HCT116 (cell line): ENCODE data around the gene FMN2. TPM values are rescaled to one million over a fixed set of nuclear protein-coding genes. Genes with fewer than 3 reads are reported as not detected.

ENCODE experiments used
- ATAC-seq: fragments of 200-7000 bp; cut with Tn5 transposase; 2 replicates; pipeline ENCODE4 v1.9.1; 2020; ENCODE audit warnings: mild to moderate bottlenecking, moderate library complexity
- BruUV-seq: library from RNA; stranded (reverse); fragments of 400-500 nt; replicated peaks from 2 replicates; lab custom pipeline; 2021; lab: Mats Ljungman, UMichigan
- CTCF ChIA-PET: fragments of 300-600 bp; sonication (Branson Sonifier 250); formaldehyde crosslinking; loops from one replicate; lab custom pipeline; 2021; ENCODE audit warnings: antibody characterized with exemption; lab: Charles Lee
- POLR2A ChIA-PET: fragments of 300-600, 350-600 bp; sonication (Branson Sonifier 250); formaldehyde crosslinking; loops from one replicate; lab custom pipeline; 2021; ENCODE audit warnings: antibody characterized with exemption; lab: Charles Lee
- RAD21 ChIA-PET, 2 experiments: fragments of 300-600 bp; sonication (Branson Sonifier 250); formaldehyde crosslinking; loops; one replicate each; lab custom pipeline; 2023; ENCODE audit warnings: low total read pairs in 2 of 2; ENCODE audit not compliant: uncharacterized antibody in 2 of 2, unreplicated experiment in 2 of 2, low non-redundant PET in 1 of 2; lab: Charles Lee
- DNase-seq: peaks from one replicate; pipeline ENCODE4 v3.0.0-alpha.2; 2010; ENCODE audit warnings: low read depth, low spot score
- H2AFZ ChIP-seq: fragments of 200-600 bp; shearing (Covaris generic), sonication (generic); 2 replicates; pipeline ENCODE4 v1.6.1; 2017; ENCODE audit warnings: low read depth, mixed run types, mixed read lengths, antibody characterized with exemption, low read length; ENCODE audit not compliant: poor library complexity, severe bottlenecking
- H3K27ac ChIP-seq: 2 replicates; pipeline ENCODE4 v1.5.1; 2012; ENCODE audit warnings: low read depth, low read length
- H3K27me3 ChIP-seq: fragments of 200-600 bp; sonication (generic); 2 replicates; pipeline ENCODE4 v1.6.1; 2016; ENCODE audit warnings: mixed run types, low read length, mixed read lengths; ENCODE audit not compliant: insufficient read depth
- H3K36me3 ChIP-seq, 2 experiments: fragments of 200-500 bp in 1 of 2; fragments of 200-600 bp in 1 of 2; sonication (Bioruptor generic) in 1 of 2; sonication (generic) in 1 of 2; 2 replicates each; pipeline versions ENCODE4 v1.5.1 to v1.6.1; 2014 to 2016; ENCODE audit warnings: low read length in 2 of 2, inconsistent platforms in 1 of 2, mixed read lengths in 1 of 2, mixed run types in 1 of 2; ENCODE audit not compliant: insufficient read depth in 2 of 2, control insufficient read depth in 1 of 2
- H3K4me1 ChIP-seq, 2 experiments: fragments of 200-600 bp in 1 of 2; sonication (generic) in 1 of 2; 2 replicates each; pipeline versions ENCODE4 v1.5.1 to v1.6.1; 2012 to 2017; ENCODE audit warnings: low read length in 2 of 2, inconsistent platforms in 1 of 2, mild to moderate bottlenecking in 1 of 2, mixed read lengths in 1 of 2, mixed run types in 1 of 2, moderate library complexity in 1 of 2; ENCODE audit not compliant: insufficient read depth in 2 of 2, control insufficient read depth in 1 of 2
- H3K4me2 ChIP-seq: fragments of 200-600 bp; sonication (generic); 2 replicates; pipeline ENCODE4 v1.6.1; 2017; ENCODE audit warnings: mixed run types, low read length, mixed read lengths
- H3K4me3 ChIP-seq, 2 experiments: fragments of 200-600 bp in 1 of 2; sonication (generic) in 1 of 2; replicated peaks in 1 of 2; 2 replicates each; pipeline ENCODE4 v1.5.1; 2011 to 2016; ENCODE audit warnings: low read length in 2 of 2, control low read depth in 1 of 2, low read depth in 1 of 2, mild to moderate bottlenecking in 1 of 2, mixed read lengths in 1 of 2, mixed run types in 1 of 2
- H3K79me2 ChIP-seq: fragments of 200-600 bp; sonication (generic); 2 replicates; pipeline ENCODE4 v1.6.1; 2017; ENCODE audit warnings: mild to moderate bottlenecking, mixed run types, low read length, moderate library complexity, mixed read lengths; ENCODE audit not compliant: insufficient read depth
- H3K9ac ChIP-seq: fragments of 200-600 bp; sonication (generic); 2 replicates; pipeline ENCODE4 v1.6.1; 2016; ENCODE audit warnings: low read length, mixed read lengths
- H3K9me2 ChIP-seq: fragments of 200-600 bp; sonication (generic), shearing (Covaris generic); 2 replicates; pipeline ENCODE4 v1.6.1; 2017; ENCODE audit warnings: mixed run types, mild to moderate bottlenecking, moderate library complexity; ENCODE audit not compliant: insufficient read depth
- H3K9me3 ChIP-seq, 2 experiments: fragments of 200-500 bp in 1 of 2; fragments of 200-600 bp in 1 of 2; sonication (Bioruptor generic) in 1 of 2; sonication (generic) in 1 of 2; 2 replicates each; pipeline ENCODE4 v1.6.1; 2014 to 2017; ENCODE audit warnings: low read length in 2 of 2, mixed read lengths in 2 of 2, inconsistent platforms in 1 of 2, low read depth in 1 of 2, mild to moderate bottlenecking in 1 of 2, mixed run types in 1 of 2, moderate library complexity in 1 of 2; ENCODE audit not compliant: control insufficient read depth in 1 of 2, insufficient read depth in 1 of 2
- H4K20me1 ChIP-seq: fragments of 200-600 bp; sonication (generic), shearing (Covaris generic); 2 replicates; pipeline ENCODE4 v1.6.1; 2017; ENCODE audit warnings: mixed run types, mild to moderate bottlenecking, moderate library complexity; ENCODE audit not compliant: insufficient read depth
- CBX3 ChIP-seq: IDR thresholded peaks from 2 replicates; pipeline ENCODE4 v1.6.1; 2012; ENCODE audit warnings: low read depth
- EGR1 ChIP-seq: IDR thresholded peaks from 2 replicates; pipeline ENCODE4 v1.6.1; 2012; ENCODE audit warnings: low read depth
- ELF1 ChIP-seq: IDR thresholded peaks from 2 replicates; pipeline ENCODE4 v1.6.1; 2012; ENCODE audit warnings: low read depth, borderline replicate concordance
- EZH2 ChIP-seq: fragments of 200-600 bp; sonication (generic); IDR thresholded peaks from 2 replicates; pipeline ENCODE4 v1.6.1; 2017; ENCODE audit warnings: antibody characterized with exemption, mixed run types
- FOSL1 ChIP-seq: IDR thresholded peaks from 2 replicates; pipeline ENCODE4 v1.6.1; 2012; ENCODE audit warnings: low read depth
- POLR2A ChIP-seq: IDR thresholded peaks from 2 replicates; pipeline ENCODE4 v1.7.0; 2011; ENCODE audit warnings: borderline replicate concordance; ENCODE audit not compliant: insufficient read depth, insufficient read length; ENCODE audit errors: extremely low read depth
- RAD21 ChIP-seq: IDR thresholded peaks from 2 replicates; pipeline ENCODE4 v1.6.1; 2012; ENCODE audit warnings: low read depth, mild to moderate bottlenecking
- SIN3A ChIP-seq: IDR thresholded peaks from 2 replicates; pipeline ENCODE4 v1.6.1; 2012; ENCODE audit warnings: low read depth
- SP1 ChIP-seq: IDR thresholded peaks from 2 replicates; pipeline ENCODE4 v1.6.1; 2012; ENCODE audit warnings: low read depth
- SRF ChIP-seq: IDR thresholded peaks from 2 replicates; pipeline ENCODE4 v1.6.1; 2012; ENCODE audit warnings: low read depth
- YY1 ChIP-seq: IDR thresholded peaks from 2 replicates; pipeline ENCODE4 v1.6.1; 2011; ENCODE audit warnings: low read length, low read depth, moderate library complexity, mild to moderate bottlenecking; ENCODE audit not compliant: insufficient replicate concordance; ENCODE audit errors: extremely low read depth
- intact Hi-C: fragments of 100-400 bp; cut with micrococcal nuclease; formaldehyde crosslinking; loops from 2 replicates; pipeline ENCODE4 v1.10.0; 2022
- total RNA-seq: library from RNA; stranded (reverse); gene quantifications from one replicate; pipeline ENCODE4 v1.2.1, GENCODE V29; 2021; ENCODE audit not compliant: unreplicated experiment
- TF ChIP-seq, protein P1 (sequence below): IDR thresholded peaks from 2 replicates; pipeline ENCODE4 v1.6.1; 2012
- TF ChIP-seq, protein P2 (sequence below), 3 experiments: fragments of 200-600 bp in 1 of 3; sonication (generic) in 1 of 3; IDR thresholded peaks in 2 of 3; conservative IDR thresholded peaks in 1 of 3; 2 replicates each; pipeline ENCODE4 v1.5.1; 2012 to 2017; ENCODE audit warnings: low read depth in 2 of 3, low read length in 2 of 3, antibody characterized with exemption in 1 of 3, borderline replicate concordance in 1 of 3, control low read depth in 1 of 3, mild to moderate bottlenecking in 1 of 3, mixed read lengths in 1 of 3, mixed run types in 1 of 3, moderate library complexity in 1 of 3; ENCODE audit not compliant: insufficient read depth in 1 of 3
- TF ChIP-seq, protein P3 (sequence below): IDR thresholded peaks from 2 replicates; pipeline ENCODE4 v1.6.1; 2012
- TF ChIP-seq, protein P4 (sequence below): IDR thresholded peaks from 2 replicates; pipeline ENCODE4 v1.6.1; 2012; ENCODE audit warnings: low read depth

FMN2 gene
- total RNA-seq, 1 experiment from 2014 or later: not detected

DNA sequence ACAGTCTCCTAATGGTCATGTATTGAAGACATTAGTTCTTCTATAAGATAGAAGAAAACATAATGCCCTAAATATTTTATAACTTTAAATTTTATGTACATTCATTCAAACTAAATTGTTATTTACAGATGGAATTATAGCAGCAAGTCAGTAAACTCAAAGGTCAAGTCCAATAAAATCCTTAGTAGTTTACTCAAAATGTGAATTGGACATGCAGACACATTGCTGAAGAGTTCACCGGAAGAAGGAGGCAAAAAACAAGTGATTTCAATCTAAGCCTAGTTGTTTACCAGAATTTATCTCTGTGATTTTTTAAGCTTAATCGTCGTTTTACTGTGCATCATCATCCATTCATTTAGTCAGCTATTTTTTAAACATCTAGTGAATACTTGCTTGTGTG, 370.6 kb downstream of the FMN2 start:
- H3K79me2 ChIP-seq: no peaks in the 10 kb centered on the region
- no peaks in the 10 kb centered on the region for H3K4me1 ChIP-seq
- H3K4me3 ChIP-seq: no peak overlapping the region
- H3K27ac ChIP-seq: no peak overlapping the region
- H3K9ac ChIP-seq: no peak overlapping the region
- DNase-seq (no peak), ATAC-seq (no peak)
- no peaks in the 10 kb centered on the region for H3K36me3 ChIP-seq
- H4K20me1 ChIP-seq: no peaks in the 10 kb centered on the region
- H3K27me3 ChIP-seq: no peaks in the 10 kb centered on the region
- H3K4me2 ChIP-seq: no peak overlapping the region
- ChIA-PET CTCF (no interaction called here), RAD21 (no interaction called here), POLR2A (no interaction called here)
- peaks cover 0 to 10% of the 10 kb centered on the region in 2 experiments; a peak in 2 of 4 replicates for H3K9me3 ChIP-seq
- intact Hi-C loops: no loop called here
- no peaks in the 10 kb centered on the region for H3K9me2 ChIP-seq
- TF ChIP-seq POLR2A (no peak), FOSL1 (no peak), YY1 (no peak), SIN3A (no peak)
- TF ChIP-seq, protein P1, sequence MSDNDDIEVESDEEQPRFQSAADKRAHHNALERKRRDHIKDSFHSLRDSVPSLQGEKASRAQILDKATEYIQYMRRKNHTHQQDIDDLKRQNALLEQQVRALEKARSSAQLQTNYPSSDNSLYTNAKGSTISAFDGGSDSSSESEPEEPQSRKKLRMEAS: no peak
- no TSS peak for BruUV-seq
- H2AFZ ChIP-seq: no peak overlapping the region

DNA sequence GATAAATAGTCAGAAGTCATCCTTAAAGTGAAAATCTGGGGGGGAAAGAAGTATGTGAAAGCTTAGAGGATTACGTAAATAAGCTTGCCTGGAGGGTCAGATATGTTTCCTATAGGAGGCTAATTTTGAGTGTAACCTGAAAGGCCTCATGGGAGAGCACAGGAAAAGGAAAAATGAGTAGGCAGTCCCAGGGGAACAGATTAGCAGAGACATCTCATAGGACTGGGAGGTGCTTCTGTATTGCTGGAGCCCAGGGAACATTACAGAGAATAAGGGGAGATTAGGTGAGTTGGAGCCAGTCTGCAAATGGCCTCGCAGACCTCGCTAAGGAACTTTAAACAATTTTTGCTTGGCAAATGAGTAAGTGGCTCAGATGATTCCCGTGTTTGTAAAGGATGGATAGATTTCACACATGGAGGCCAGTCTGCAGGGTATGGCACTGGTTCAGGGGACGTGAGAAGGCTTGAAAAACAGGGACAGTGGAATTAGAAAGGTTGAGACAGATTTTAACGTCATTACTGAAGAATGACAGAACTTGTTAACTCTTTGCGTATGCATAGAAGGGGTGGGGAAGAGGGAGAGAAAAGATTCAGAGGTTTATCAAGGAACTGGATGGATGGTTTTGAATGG, 371.2 kb downstream of the FMN2 start:
- Histone ChIP-seq H3K9me2 (no peaks in the 10 kb centered on the region), H3K79me2 (no peaks in the 10 kb centered on the region), H3K36me3 (no peaks in the 10 kb centered on the region), H3K4me1 (no peaks in the 10 kb centered on the region), H3K27me3 (no peaks in the 10 kb centered on the region), H4K20me1 (no peaks in the 10 kb centered on the region), H3K9me3 (peaks cover 0 to 9% of the 10 kb centered on the region in 2 experiments; a peak in 2 of 4 replicates), H3K27ac (no peak overlapping the region), H3K4me3 (no peak overlapping the region), H3K4me2 (no peak overlapping the region), H3K9ac (no peak overlapping the region), H2AFZ (no peak overlapping the region)
- ChIA-PET POLR2A (no interaction called here), CTCF (no interaction called here), RAD21 (no interaction called here)
- no peak for DNase-seq
- no peak for ATAC-seq
- intact Hi-C loops: no loop called here
- no TSS peak for BruUV-seq
- TF ChIP-seq, protein P2, sequence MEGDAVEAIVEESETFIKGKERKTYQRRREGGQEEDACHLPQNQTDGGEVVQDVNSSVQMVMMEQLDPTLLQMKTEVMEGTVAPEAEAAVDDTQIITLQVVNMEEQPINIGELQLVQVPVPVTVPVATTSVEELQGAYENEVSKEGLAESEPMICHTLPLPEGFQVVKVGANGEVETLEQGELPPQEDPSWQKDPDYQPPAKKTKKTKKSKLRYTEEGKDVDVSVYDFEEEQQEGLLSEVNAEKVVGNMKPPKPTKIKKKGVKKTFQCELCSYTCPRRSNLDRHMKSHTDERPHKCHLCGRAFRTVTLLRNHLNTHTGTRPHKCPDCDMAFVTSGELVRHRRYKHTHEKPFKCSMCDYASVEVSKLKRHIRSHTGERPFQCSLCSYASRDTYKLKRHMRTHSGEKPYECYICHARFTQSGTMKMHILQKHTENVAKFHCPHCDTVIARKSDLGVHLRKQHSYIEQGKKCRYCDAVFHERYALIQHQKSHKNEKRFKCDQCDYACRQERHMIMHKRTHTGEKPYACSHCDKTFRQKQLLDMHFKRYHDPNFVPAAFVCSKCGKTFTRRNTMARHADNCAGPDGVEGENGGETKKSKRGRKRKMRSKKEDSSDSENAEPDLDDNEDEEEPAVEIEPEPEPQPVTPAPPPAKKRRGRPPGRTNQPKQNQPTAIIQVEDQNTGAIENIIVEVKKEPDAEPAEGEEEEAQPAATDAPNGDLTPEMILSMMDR (IDR thresholded peaks at IDR 0.05 in 2 of 3, conservative IDR thresholded peaks at IDR 0.05 in 1 of 3; ENCODE audit: borderline replicate concordance in 1 of 3, insufficient read depth in 1 of 3, low read depth in 2 of 3, low read length in 2 of 3): no peak
- no peak for TF ChIP-seq CBX3
- TF ChIP-seq ELF1: no peak
- TF ChIP-seq, protein P3, sequence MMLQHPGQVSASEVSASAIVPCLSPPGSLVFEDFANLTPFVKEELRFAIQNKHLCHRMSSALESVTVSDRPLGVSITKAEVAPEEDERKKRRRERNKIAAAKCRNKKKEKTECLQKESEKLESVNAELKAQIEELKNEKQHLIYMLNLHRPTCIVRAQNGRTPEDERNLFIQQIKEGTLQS: no peak
- TF ChIP-seq EGR1: no peak
- TF ChIP-seq, protein P4, sequence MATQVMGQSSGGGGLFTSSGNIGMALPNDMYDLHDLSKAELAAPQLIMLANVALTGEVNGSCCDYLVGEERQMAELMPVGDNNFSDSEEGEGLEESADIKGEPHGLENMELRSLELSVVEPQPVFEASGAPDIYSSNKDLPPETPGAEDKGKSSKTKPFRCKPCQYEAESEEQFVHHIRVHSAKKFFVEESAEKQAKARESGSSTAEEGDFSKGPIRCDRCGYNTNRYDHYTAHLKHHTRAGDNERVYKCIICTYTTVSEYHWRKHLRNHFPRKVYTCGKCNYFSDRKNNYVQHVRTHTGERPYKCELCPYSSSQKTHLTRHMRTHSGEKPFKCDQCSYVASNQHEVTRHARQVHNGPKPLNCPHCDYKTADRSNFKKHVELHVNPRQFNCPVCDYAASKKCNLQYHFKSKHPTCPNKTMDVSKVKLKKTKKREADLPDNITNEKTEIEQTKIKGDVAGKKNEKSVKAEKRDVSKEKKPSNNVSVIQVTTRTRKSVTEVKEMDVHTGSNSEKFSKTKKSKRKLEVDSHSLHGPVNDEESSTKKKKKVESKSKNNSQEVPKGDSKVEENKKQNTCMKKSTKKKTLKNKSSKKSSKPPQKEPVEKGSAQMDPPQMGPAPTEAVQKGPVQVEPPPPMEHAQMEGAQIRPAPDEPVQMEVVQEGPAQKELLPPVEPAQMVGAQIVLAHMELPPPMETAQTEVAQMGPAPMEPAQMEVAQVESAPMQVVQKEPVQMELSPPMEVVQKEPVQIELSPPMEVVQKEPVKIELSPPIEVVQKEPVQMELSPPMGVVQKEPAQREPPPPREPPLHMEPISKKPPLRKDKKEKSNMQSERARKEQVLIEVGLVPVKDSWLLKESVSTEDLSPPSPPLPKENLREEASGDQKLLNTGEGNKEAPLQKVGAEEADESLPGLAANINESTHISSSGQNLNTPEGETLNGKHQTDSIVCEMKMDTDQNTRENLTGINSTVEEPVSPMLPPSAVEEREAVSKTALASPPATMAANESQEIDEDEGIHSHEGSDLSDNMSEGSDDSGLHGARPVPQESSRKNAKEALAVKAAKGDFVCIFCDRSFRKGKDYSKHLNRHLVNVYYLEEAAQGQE: no peak
- TF ChIP-seq EZH2: no peak
- TF ChIP-seq YY1: no peak
- TF ChIP-seq SRF: no peak
- no peak for TF ChIP-seq SP1
- TF ChIP-seq RAD21: no peak
